MM.1S (cell line): ENCODE results near the gene TPBG.

Experiments
- DNase-seq: peaks from one replicate; pipeline ENCODE4 v3.0.0-alpha.2; 2015
- H2AFZ ChIP-seq: fragments of 300-600 bp; sonication (generic); 2 replicates; pipeline ENCODE4 v1.6.0; 2016; ENCODE audit warnings: antibody characterized with exemption, low read length
- H3F3A ChIP-seq: fragments of 300-600 bp; sonication (generic); 2 replicates; pipeline ENCODE4 v1.6.1; 2016; ENCODE audit warnings: mild to moderate bottlenecking, antibody characterized with exemption, low read length, moderate library complexity, mixed read lengths; ENCODE audit not compliant: insufficient read depth
- H3K27ac ChIP-seq: fragments of 300-600 bp; sonication (generic); 2 replicates; pipeline ENCODE4 v1.5.1; 2016; ENCODE audit warnings: mild to moderate bottlenecking, low read length
- H3K27me3 ChIP-seq: fragments of 300-600 bp; sonication (generic); replicated peaks from 2 replicates; pipeline ENCODE4 v1.6.0; 2016; ENCODE audit warnings: low read length; ENCODE audit not compliant: insufficient read depth
- H3K36me3 ChIP-seq: fragments of 300-600 bp; sonication (generic); replicated peaks from 2 replicates; pipeline ENCODE4 v1.6.1; 2016; ENCODE audit warnings: mild to moderate bottlenecking, low read length, mixed read lengths; ENCODE audit not compliant: insufficient read depth
- H3K4me1 ChIP-seq: fragments of 300-600 bp; sonication (generic); 2 replicates; pipeline ENCODE4 v1.6.1; 2016; ENCODE audit warnings: low read length, mixed read lengths
- H3K4me2 ChIP-seq: fragments of 300-600 bp; sonication (generic); 2 replicates; pipeline ENCODE4 v1.6.0; 2016; ENCODE audit warnings: low read depth, low read length
- H3K4me3 ChIP-seq: fragments of 300-600 bp; sonication (generic); 2 replicates; pipeline ENCODE4 v1.5.1; 2016; ENCODE audit warnings: low read length, mixed read lengths
- H3K79me2 ChIP-seq: fragments of 300-600 bp; sonication (generic); 2 replicates; pipeline ENCODE4 v1.6.1; 2016; ENCODE audit warnings: mixed run types, low read length, mixed read lengths
- H3K9ac ChIP-seq: fragments of 300-600 bp; sonication (generic); 2 replicates; pipeline ENCODE4 v1.6.1; 2016; ENCODE audit warnings: low read length, mixed read lengths
- H3K9me2 ChIP-seq: fragments of 300-600 bp; sonication (generic); replicated peaks from 2 replicates; pipeline ENCODE4 v1.6.1; 2016; ENCODE audit warnings: mild to moderate bottlenecking, low read length, mixed read lengths; ENCODE audit not compliant: insufficient read depth
- H3K9me3 ChIP-seq: fragments of 300-600 bp; sonication (generic); replicated peaks from 2 replicates; pipeline ENCODE4 v1.6.1; 2016; ENCODE audit warnings: mild to moderate bottlenecking, low read length, mixed read lengths; ENCODE audit not compliant: insufficient read depth
- H4K20me1 ChIP-seq: fragments of 300-600 bp; sonication (generic); 2 replicates; pipeline ENCODE4 v1.6.1; 2016; ENCODE audit warnings: mild to moderate bottlenecking, low read length, moderate library complexity, mixed read lengths; ENCODE audit not compliant: insufficient read depth
- CTCF ChIP-seq: fragments of 300-600 bp; sonication (generic); IDR thresholded peaks from 2 replicates; pipeline ENCODE4 v1.5.1; 2016; ENCODE audit warnings: antibody characterized with exemption, low read length, mixed read lengths
- EZH2 ChIP-seq: fragments of 300-600 bp; sonication (generic); optimal IDR thresholded peaks from 2 replicates; pipeline ENCODE3; 2017; ENCODE audit warnings: low read depth, mild to moderate bottlenecking, antibody characterized with exemption, low read length, mixed read lengths
- EZH2phosphoT487 ChIP-seq: fragments of 300-600 bp; sonication (generic); IDR thresholded peaks from 2 replicates; pipeline ENCODE4 v1.6.1; 2018; ENCODE audit warnings: antibody characterized with exemption, low read length

TPBG gene

GRCh38 chr6:82396964-82397751, 33.5 kb downstream of the TPBG start:
- no peak overlapping the region for H3K9ac ChIP-seq
- H3K27me3 ChIP-seq = no peaks in the 10 kb centered on the region
- H4K20me1 ChIP-seq = no peaks in the 10 kb centered on the region
- no peaks in the 10 kb centered on the region for H3F3A ChIP-seq
- H3K9me3 ChIP-seq = no peaks in the 10 kb centered on the region
- TF ChIP-seq EZH2 (no peak), CTCF (no peak), EZH2phosphoT487 (no peak)
- no peak overlapping the region; the same call in 1 of the 2 replicates for H3K27ac ChIP-seq
- peak; percentile 36 for DNase-seq
- H2AFZ ChIP-seq = no peak overlapping the region
- H3K9me2 ChIP-seq = no peaks in the 10 kb centered on the region
- no peaks in the 10 kb centered on the region for H3K79me2 ChIP-seq
- no peak overlapping the region for H3K4me3 ChIP-seq
- H3K36me3 ChIP-seq = no peaks in the 10 kb centered on the region
- H3K4me2 ChIP-seq = peak overlapping the region; percentile 23
- peaks cover 17% of the 10 kb centered on the region for H3K4me1 ChIP-seq

- Histone ChIP-seq H4K20me1 (no peaks in the 10 kb centered on the region), H3K4me2 (no peak overlapping the region), H3K4me3 (no peak overlapping the region), H3K27ac (no peak overlapping the region), H3F3A (no peaks in the 10 kb centered on the region), H3K79me2 (no peaks in the 10 kb centered on the region), H3K9ac (no peak overlapping the region), H3K36me3 (no peaks in the 10 kb centered on the region), H3K9me3 (no peaks in the 10 kb centered on the region), H3K4me1 (peaks cover 17% of the 10 kb centered on the region), H2AFZ (no peak overlapping the region), H3K9me2 (no peaks in the 10 kb centered on the region), H3K27me3 (no peaks in the 10 kb centered on the region)
- no peak for DNase-seq
- no peak for TF ChIP-seq EZH2
- no peak for TF ChIP-seq CTCF
- TF ChIP-seq EZH2phosphoT487 = no peak
Observed at GRCh38 chr6:82397962-82398692, 34.5 kb downstream of the TPBG start.

GRCh38 chr6:82408952-82409431, 45.4 kb downstream of the TPBG start:
- no peak for DNase-seq

More at GRCh38 chr6:82408952-82409431, 45.4 kb downstream of the TPBG start:
- no peaks in the 10 kb centered on the region for H3K79me2 ChIP-seq
- H3K9ac ChIP-seq = no peak overlapping the region
- no peaks in the 10 kb centered on the region for H3F3A ChIP-seq
- no peak overlapping the region for H3K4me3 ChIP-seq
- no peaks in the 10 kb centered on the region for H3K9me2 ChIP-seq
- no peaks in the 10 kb centered on the region for H3K4me1 ChIP-seq
- no peak overlapping the region for H3K27ac ChIP-seq
- no peaks in the 10 kb centered on the region for H4K20me1 ChIP-seq
- H3K36me3 ChIP-seq = no peaks in the 10 kb centered on the region; the same call in 1 of the 2 replicates
- H2AFZ ChIP-seq = no peak overlapping the region
- no peak overlapping the region for H3K4me2 ChIP-seq
- H3K9me3 ChIP-seq = no peaks in the 10 kb centered on the region
- no peaks in the 10 kb centered on the region for H3K27me3 ChIP-seq
- no peak for TF ChIP-seq EZH2
- TF ChIP-seq CTCF = no peak
- TF ChIP-seq EZH2phosphoT487 = no peak
